Measurements from ENCODE around the gene FAM43A.

FAM43A gene

DNA sequence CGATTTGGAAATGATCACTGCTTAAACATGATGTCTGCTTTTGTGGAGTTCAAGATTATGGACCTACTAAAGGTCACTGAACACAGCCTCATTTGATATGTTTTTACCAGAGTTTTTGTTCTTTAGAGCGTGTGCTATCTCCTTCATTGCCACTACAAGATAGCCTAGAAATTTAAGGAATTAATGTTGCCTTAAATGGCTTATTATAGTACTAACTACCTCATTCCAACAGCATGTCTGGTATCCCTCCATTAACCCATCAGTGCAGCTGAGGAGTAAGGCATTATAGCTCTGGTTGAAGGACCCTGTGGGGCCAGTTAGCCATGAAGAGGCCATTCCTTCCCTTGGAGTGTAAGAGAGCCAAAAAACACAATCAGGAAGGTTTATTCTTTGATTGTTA is 2.3 kb upstream of the FAM43A start:
- H3K4me3 ChIP-seq, result no peak overlapping the region
- H3K9me3 ChIP-seq, result no peaks in the 10 kb centered on the region
- in situ Hi-C loops (cut with MboI; ENCODE audit: low sequenced_read_pairs), result no loop called here

DNA sequence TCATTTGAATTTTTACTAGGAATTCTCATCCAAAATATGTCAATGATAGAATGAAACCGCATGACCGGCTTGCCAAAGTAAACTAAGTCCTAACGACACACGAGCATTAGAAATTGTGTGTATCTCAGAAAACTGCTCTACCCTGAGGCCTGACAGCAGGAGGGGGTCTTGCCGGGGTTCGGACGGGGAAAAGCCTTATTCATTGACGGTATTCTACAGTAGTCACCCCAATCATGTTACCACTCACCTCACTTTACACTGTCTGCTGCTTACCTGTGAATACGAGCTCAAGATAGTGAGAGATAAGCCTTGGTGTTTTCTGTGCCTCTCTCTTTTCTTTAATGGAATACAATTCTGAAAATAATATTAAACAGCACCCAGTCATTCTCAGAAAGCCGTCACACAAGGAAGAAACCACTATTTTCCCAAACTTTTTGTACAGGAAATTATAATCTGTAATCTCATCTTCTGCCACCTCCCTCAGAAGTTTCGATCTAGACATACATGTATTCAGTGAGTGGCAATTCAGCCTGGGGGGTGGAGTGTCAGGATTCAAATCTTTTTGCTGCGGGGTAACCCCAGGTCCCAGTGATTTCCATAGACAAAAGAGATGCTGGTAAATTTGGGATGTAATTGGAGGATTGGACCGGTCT is 492 bp upstream of the FAM43A start:
- DNase-seq (ENCODE audit: low spot score in 2 of 2), result no peak
- H3K36me3 ChIP-seq (replicated peaks), result no peaks in the 10 kb centered on the region; the same call in 1 of the 2 replicates
- in situ Hi-C loops (cut with MboI; ENCODE audit: low sequenced_read_pairs), result loop anchor here (5.0 kb wide), 1 partner anchor 422 kb away; no protein-coding TSS in a partner anchor
- peak overlapping the region; percentile 71 for H3K4me3 ChIP-seq
- H3K27me3 ChIP-seq (ENCODE audit: low read depth), result no peaks in the 10 kb centered on the region
- H3K9me3 ChIP-seq, result no peaks in the 10 kb centered on the region
- peaks cover 23% of the 10 kb centered on the region for H3K4me1 ChIP-seq

More for the DNA sequence above, 2.3 kb upstream of the FAM43A start:
- Histone ChIP-seq H3K4me1 (peaks cover 23% of the 10 kb centered on the region), H3K36me3 (replicated peaks) (no peaks in the 10 kb centered on the region), H3K27me3 (ENCODE audit: low read depth) (no peaks in the 10 kb centered on the region)
- no peak for DNase-seq (ENCODE audit: low spot score in 2 of 2)

GRCh38 chr3:194686414-194686815 is 732 bp downstream of the FAM43A start:
- Histone ChIP-seq H3K9me3 (no peaks in the 10 kb centered on the region), H3K4me1 (peaks cover 23% of the 10 kb centered on the region), H3K27me3 (ENCODE audit: low read depth) (no peaks in the 10 kb centered on the region), H3K36me3 (replicated peaks) (no peaks in the 10 kb centered on the region; the same call in 1 of the 2 replicates), H3K4me3 (peak overlapping the region; percentile 71)
- DNase-seq (ENCODE audit: low spot score in 2 of 2), result no peak
- in situ Hi-C loops (cut with MboI; ENCODE audit: low sequenced_read_pairs), result loop anchor here (5.0 kb wide), 1 partner anchor 421 kb away; no protein-coding TSS in a partner anchor

GRCh38 chr3:194686816-194687637 is 1.3 kb downstream of the FAM43A start:
- H3K36me3 ChIP-seq (replicated peaks), result no peaks in the 10 kb centered on the region; the same call in 1 of the 2 replicates
- in situ Hi-C loops (cut with MboI; ENCODE audit: low sequenced_read_pairs), result loop anchor here (5.0 kb wide), 1 partner anchor 420 kb away; no protein-coding TSS in a partner anchor
- peaks cover 23% of the 10 kb centered on the region for H3K4me1 ChIP-seq
- no peaks in the 10 kb centered on the region for H3K9me3 ChIP-seq
- DNase-seq (ENCODE audit: low spot score in 2 of 2), result peak in 1 of 2 experiments; percentile 32
- no peaks in the 10 kb centered on the region for H3K27me3 ChIP-seq (ENCODE audit: low read depth)
- peak overlapping the region; percentile 71 for H3K4me3 ChIP-seq

GRCh38 chr3:194687638-194688199 is 2.0 kb downstream of the FAM43A start:
- H3K4me1 ChIP-seq, result peaks cover 23% of the 10 kb centered on the region
- H3K36me3 ChIP-seq (replicated peaks), result no peaks in the 10 kb centered on the region; the same call in 1 of the 2 replicates
- H3K27me3 ChIP-seq (ENCODE audit: low read depth), result no peaks in the 10 kb centered on the region
- H3K9me3 ChIP-seq, result no peaks in the 10 kb centered on the region
- peak overlapping the region; percentile 27 for H3K4me3 ChIP-seq
- DNase-seq (ENCODE audit: low spot score in 2 of 2), result peak; percentile 67 to 80
- in situ Hi-C loops (cut with MboI; ENCODE audit: low sequenced_read_pairs), result loop anchor here (5.0 kb wide), 1 partner anchor 420 kb away; no protein-coding TSS in a partner anchor

DNA sequence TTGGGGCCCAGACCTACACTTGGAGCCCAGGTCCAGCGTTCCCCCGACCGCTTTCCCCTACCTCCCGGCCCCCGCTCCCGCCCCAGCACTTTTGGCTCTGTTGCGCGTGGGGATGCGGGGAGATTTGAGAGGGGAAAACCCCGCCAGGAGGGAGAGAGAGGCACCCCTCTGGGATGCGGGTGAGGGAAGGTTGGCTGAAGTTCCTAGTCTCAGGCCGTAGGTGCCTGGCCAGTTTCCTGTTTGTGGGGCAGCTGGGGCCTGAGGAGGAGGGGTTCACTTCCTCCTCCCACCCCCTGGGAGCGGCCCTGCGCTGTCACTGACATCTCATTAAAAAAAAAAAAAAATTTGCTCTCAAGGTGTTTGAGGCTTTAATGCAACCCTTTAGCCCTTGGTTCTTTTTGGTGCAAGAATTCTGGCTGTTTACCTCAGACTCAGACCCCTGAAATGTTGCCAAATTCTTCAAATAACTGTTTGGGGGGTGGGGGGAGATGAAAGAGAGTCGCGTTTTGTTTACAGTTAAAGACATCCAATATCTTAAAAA is 2.6 kb downstream of the FAM43A start:
- Histone ChIP-seq H3K27me3 (ENCODE audit: low read depth) (no peaks in the 10 kb centered on the region), H3K9me3 (no peaks in the 10 kb centered on the region), H3K4me3 (peak overlapping the region; percentile 27), H3K36me3 (replicated peaks) (no peaks in the 10 kb centered on the region; the same call in 1 of the 2 replicates), H3K4me1 (peaks cover 23% of the 10 kb centered on the region)
- in situ Hi-C loops (cut with MboI; ENCODE audit: low sequenced_read_pairs), result loop anchor here (5.0 kb wide), 1 partner anchor 419 kb away; no protein-coding TSS in a partner anchor
- DNase-seq (ENCODE audit: low spot score in 2 of 2), result peak in 1 of 2 experiments; percentile 27

- Histone ChIP-seq H3K36me3 (replicated peaks) (no peaks in the 10 kb centered on the region; the same call in 1 of the 2 replicates), H3K4me3 (no peak overlapping the region), H3K4me1 (peaks cover 23% of the 10 kb centered on the region), H3K27me3 (ENCODE audit: low read depth) (no peaks in the 10 kb centered on the region), H3K9me3 (no peaks in the 10 kb centered on the region)
- in situ Hi-C loops (cut with MboI; ENCODE audit: low sequenced_read_pairs), result loop anchor here (5.0 kb wide), 1 partner anchor 418 kb away; no protein-coding TSS in a partner anchor
- DNase-seq (ENCODE audit: low spot score in 2 of 2), result no peak
Observed at GRCh38 chr3:194688946-194689345, 3.3 kb downstream of the FAM43A start.

DNA sequence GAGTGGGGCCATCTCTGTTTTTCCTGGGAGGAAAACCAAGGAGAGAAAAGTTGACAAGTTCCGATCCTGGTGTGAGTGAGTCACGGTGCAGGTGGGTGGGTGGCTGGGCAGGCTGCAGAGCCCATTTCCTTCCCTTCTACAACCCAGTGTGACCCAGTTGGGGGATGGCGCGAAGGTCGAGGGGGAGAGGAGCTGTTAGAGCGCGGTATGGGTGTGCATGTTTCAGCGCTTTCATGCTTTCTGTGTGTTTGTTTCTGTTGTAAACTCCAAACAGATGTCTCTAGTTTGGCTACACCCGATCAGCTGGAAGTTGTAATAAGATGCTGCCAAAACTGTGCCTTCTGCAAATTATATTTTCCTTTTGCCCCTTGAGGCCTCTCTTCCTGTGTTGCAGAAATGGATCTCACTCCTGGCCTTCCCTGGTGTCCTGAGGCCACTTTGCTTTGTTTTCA is 3.8 kb downstream of the FAM43A start:
- H3K4me1 ChIP-seq, result peaks cover 23% of the 10 kb centered on the region
- H3K36me3 ChIP-seq (replicated peaks), result no peaks in the 10 kb centered on the region; the same call in 1 of the 2 replicates
- in situ Hi-C loops (cut with MboI; ENCODE audit: low sequenced_read_pairs), result loop anchor here (5.0 kb wide), 1 partner anchor 418 kb away; no protein-coding TSS in a partner anchor
- no peak for DNase-seq (ENCODE audit: low spot score in 2 of 2)
- H3K27me3 ChIP-seq (ENCODE audit: low read depth), result no peaks in the 10 kb centered on the region
- H3K9me3 ChIP-seq, result no peaks in the 10 kb centered on the region
- H3K4me3 ChIP-seq, result no peak overlapping the region

GRCh38 chr3:194690501-194691372 is 5.1 kb downstream of the FAM43A start:
- Histone ChIP-seq H3K36me3 (replicated peaks) (no peaks in the 10 kb centered on the region; the same call in 1 of the 2 replicates), H3K27me3 (ENCODE audit: low read depth) (no peaks in the 10 kb centered on the region), H3K9me3 (no peaks in the 10 kb centered on the region), H3K4me3 (no peak overlapping the region), H3K4me1 (peaks cover 20% of the 10 kb centered on the region)
- DNase-seq (ENCODE audit: low spot score in 2 of 2), result no peak
- in situ Hi-C loops (cut with MboI; ENCODE audit: low sequenced_read_pairs), result no loop called here

DNA sequence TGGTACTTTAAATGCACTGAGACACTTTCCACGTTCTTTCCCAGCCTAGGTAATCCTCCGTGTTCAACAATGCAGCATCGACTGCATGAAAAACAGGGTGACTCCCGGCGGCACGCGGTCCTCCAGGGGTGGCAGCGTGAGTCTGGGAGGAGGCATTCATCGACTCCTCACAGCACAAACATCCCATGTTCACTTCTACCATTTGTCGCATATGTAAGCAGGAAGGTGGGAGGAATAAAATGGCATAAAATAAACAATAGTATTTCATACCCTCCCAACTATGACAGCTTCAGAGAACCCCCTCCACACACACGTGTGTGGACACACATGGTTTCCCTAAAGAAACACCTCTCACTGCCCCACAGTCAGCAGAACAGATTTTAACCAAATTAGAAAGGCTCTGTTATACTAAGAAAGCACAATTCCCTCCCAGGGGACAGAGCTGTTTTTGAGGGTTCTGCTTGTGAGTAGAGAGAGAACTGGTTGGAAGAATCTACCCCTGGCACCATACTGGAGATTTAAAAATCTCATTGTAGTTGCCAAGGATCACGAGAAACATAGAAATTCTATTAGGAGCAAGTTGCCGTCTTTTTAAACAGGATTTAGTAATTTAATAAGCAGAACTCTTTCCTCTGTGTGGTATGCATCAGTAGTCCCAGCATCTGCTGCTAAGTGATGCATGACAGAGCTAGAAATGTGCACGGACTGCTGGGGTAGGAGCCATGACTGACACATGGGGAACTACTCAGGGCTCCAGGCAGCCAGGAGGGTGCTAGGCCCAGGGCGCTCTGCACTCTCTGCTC is 6.0 kb downstream of the FAM43A start:
- no peaks in the 10 kb centered on the region for H3K9me3 ChIP-seq
- no peak overlapping the region for H3K4me3 ChIP-seq
- no peaks in the 10 kb centered on the region; the same call in 1 of the 2 replicates for H3K36me3 ChIP-seq (replicated peaks)
- in situ Hi-C loops (cut with MboI; ENCODE audit: low sequenced_read_pairs), result no loop called here
- DNase-seq (ENCODE audit: low spot score in 2 of 2), result no peak
- H3K4me1 ChIP-seq, result peaks cover 14% of the 10 kb centered on the region
- H3K27me3 ChIP-seq (ENCODE audit: low read depth), result no peaks in the 10 kb centered on the region

DNA sequence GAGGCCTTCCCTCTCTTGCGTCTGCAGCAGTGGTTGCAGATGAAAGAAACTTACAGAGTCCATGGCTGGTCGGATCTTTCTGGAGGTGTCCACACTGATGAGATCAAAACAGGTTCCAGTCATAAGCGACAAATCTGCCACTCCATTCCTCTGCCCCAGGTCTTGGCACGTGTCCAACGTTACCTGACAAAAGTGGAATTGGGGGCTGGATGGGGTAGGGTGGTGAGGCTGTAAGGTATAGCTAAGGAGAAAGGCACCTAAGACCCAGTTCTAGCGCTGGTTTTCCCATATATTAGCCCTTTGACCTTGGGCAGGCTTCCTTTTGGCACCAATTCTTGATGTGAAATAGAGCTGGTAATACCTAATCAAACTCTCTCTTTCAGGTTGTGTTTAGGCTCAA is 11.0 kb downstream of the FAM43A start:
- Histone ChIP-seq H3K4me1 (no peaks in the 10 kb centered on the region), H3K36me3 (replicated peaks) (no peaks in the 10 kb centered on the region), H3K9me3 (no peaks in the 10 kb centered on the region), H3K4me3 (no peak overlapping the region), H3K27me3 (ENCODE audit: low read depth) (peaks cover 4% of the 10 kb centered on the region; the same call in 1 of the 2 replicates)
- no peak for DNase-seq (ENCODE audit: low spot score in 2 of 2)
- in situ Hi-C loops (cut with MboI; ENCODE audit: low sequenced_read_pairs), result no loop called here

DNA sequence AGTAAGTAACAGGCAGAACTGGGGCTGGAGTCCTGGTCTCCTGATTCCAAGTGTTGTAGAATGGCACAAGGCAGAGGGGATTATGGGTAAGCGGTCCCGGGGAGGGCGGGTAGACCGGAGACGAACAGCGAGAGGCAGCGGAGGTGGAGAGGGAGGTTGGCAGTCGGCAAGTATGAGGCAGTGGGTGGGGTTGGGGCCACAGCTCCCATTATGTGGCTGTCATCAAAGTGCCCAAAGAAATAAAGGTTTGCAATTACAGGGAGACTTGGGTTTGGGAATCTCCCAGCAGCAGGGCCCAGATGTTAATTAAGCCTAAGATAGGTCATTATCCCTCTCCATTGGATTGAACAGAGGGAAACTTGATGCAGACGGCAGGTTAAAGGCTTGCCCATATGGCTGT is 16.9 kb downstream of the FAM43A start:
- no peak overlapping the region for H3K4me3 ChIP-seq
- no peaks in the 10 kb centered on the region for H3K36me3 ChIP-seq (replicated peaks)
- no peak for DNase-seq (ENCODE audit: low spot score in 2 of 2)
- H3K4me1 ChIP-seq, result no peaks in the 10 kb centered on the region
- no peaks in the 10 kb centered on the region for H3K27me3 ChIP-seq (ENCODE audit: low read depth)
- no peaks in the 10 kb centered on the region for H3K9me3 ChIP-seq
- in situ Hi-C loops (cut with MboI; ENCODE audit: low sequenced_read_pairs), result no loop called here
